GM06990 (cell line): ENCODE results near the gene SLC10A4.

ENCODE experiments used
- DNase-seq: peaks from one replicate; pipeline ENCODE4 v3.0.0-alpha.2; 2011; ENCODE audit not compliant: insufficient read length; ENCODE audit errors: extremely low read depth
- H3K27me3 ChIP-seq: replicated peaks from 2 replicates; pipeline ENCODE4 v1.6.0; 2011; ENCODE audit warnings: low read length; ENCODE audit not compliant: control insufficient read depth, insufficient read depth
- H3K36me3 ChIP-seq: 2 replicates; pipeline ENCODE4 v1.5.1; 2011; ENCODE audit warnings: low read length; ENCODE audit not compliant: control insufficient read depth, insufficient read depth
- H3K4me3 ChIP-seq: replicated peaks from 2 replicates; pipeline ENCODE4 v1.5.1; 2011; ENCODE audit warnings: low read depth, mild to moderate bottlenecking, control low read depth, low read length
- CTCF ChIP-seq: IDR thresholded peaks from 2 replicates; pipeline ENCODE4 v1.5.1; 2011; ENCODE audit warnings: low read length, control low read depth, mild to moderate bottlenecking, inconsistent platforms; ENCODE audit not compliant: insufficient read depth, poor library complexity, severe bottlenecking

The SLC10A4 gene

GRCh38 chr4:48509543-48509942 lies 26.4 kb downstream of the SLC10A4 start:
- no peak for TF ChIP-seq CTCF
- no peak for DNase-seq
- peaks cover 14% of the 10 kb centered on the region for H3K36me3 ChIP-seq
- no peaks in the 10 kb centered on the region for H3K27me3 ChIP-seq
- no peak overlapping the region for H3K4me3 ChIP-seq

GRCh38 chr4:48518143-48518542 lies 35.0 kb downstream of the SLC10A4 start:
- Histone ChIP-seq H3K4me3 (no peak overlapping the region), H3K27me3 (no peaks in the 10 kb centered on the region), H3K36me3 (peaks cover 16% of the 10 kb centered on the region)
- DNase-seq: no peak
- TF ChIP-seq CTCF: no peak

- H3K27me3 ChIP-seq: no peaks in the 10 kb centered on the region
- H3K36me3 ChIP-seq: peaks cover 14% of the 10 kb centered on the region
- DNase-seq: no peak
- H3K4me3 ChIP-seq: no peak overlapping the region
- no peak for TF ChIP-seq CTCF
Observed at GRCh38 chr4:48526406-48526805, 43.3 kb downstream of the SLC10A4 start.

- H3K27me3 ChIP-seq: no peaks in the 10 kb centered on the region
- H3K4me3 ChIP-seq: no peak overlapping the region
- TF ChIP-seq CTCF: no peak
- H3K36me3 ChIP-seq: peaks cover 5% of the 10 kb centered on the region
- no peak for DNase-seq
Observed at GRCh38 chr4:48538358-48538757, 55.2 kb downstream of the SLC10A4 start.
